ENCODE measurements around the gene ACOT13.
"Not testable (repeated sequence)": the region's sequence is repeated elsewhere in the genome, so short reads cannot be mapped to it uniquely, and the experiment has no call there.

ACOT13 gene

GRCh38 chr6:24709014-24709711 is 42.3 kb downstream of the ACOT13 start:
- no peak for DNase-seq (ENCODE audit: low spot score)
- peaks cover 3% of the 10 kb centered on the region for H3K79me1 ChIP-seq (ENCODE audit: low read depth, low read length)
- H3K36me3 ChIP-seq (replicated peaks in 1 of 2; ENCODE audit: control insufficient read depth in 2 of 2, insufficient read depth in 2 of 2, low read length in 2 of 2), result peaks cover 30 to 100% of the 10 kb centered on the region in 2 donors
- no peak overlapping the region for H4K91ac ChIP-seq (ENCODE audit: low read depth, low read length, poor library complexity)
- H2BK15ac ChIP-seq (ENCODE audit: low read length), result no peak overlapping the region
- no peak overlapping the region for H2BK12ac ChIP-seq (ENCODE audit: low read length)
- no peak overlapping the region for H2BK120ac ChIP-seq (ENCODE audit: low read depth, low read length)
- H3K4me1 ChIP-seq (ENCODE audit: control insufficient read depth in 2 of 2, insufficient read depth in 1 of 2, low read depth in 1 of 2, low read length in 2 of 2), result no peaks in the 10 kb centered on the region
- H3K14ac ChIP-seq (ENCODE audit: low read length), result no peak overlapping the region
- no peak overlapping the region for H3K9ac ChIP-seq (ENCODE audit: low read depth, low read length, poor library complexity)
- H4K8ac ChIP-seq (ENCODE audit: low read depth, low read length), result no peak overlapping the region
- no peak overlapping the region for H3K27ac ChIP-seq (replicated peaks; ENCODE audit: low read length)
- H3K18ac ChIP-seq (ENCODE audit: low read length), result no peak overlapping the region
- no CpG with 5 or more reads among the region's 4 CpGs for WGBS, 2 donors (ENCODE audit: extremely low coverage in 2 of 2, insufficient read length in 2 of 2, insufficient replicate concordance in 1 of 2)
- no peak overlapping the region for H3K4me3 ChIP-seq (ENCODE audit: low read length in 2 of 2)
- H3K23ac ChIP-seq (ENCODE audit: low read depth, low read length, poor library complexity), result no peak overlapping the region
- no peaks in the 10 kb centered on the region for H3K9me3 ChIP-seq (replicated peaks in 1 of 2; ENCODE audit: control insufficient read depth in 2 of 2, insufficient read depth in 1 of 2, low read depth in 1 of 2, low read length in 2 of 2)
- no peak overlapping the region for H2AK5ac ChIP-seq (ENCODE audit: low read depth, low read length)
- H3K4me2 ChIP-seq (ENCODE audit: insufficient read depth, low read length, poor library complexity, severe bottlenecking), result no peak overlapping the region
- H2BK5ac ChIP-seq (ENCODE audit: low read length), result no peak overlapping the region
- no peaks in the 10 kb centered on the region for H3K27me3 ChIP-seq (ENCODE audit: control insufficient read depth in 3 of 3, insufficient read depth in 3 of 3, low read depth in 1 of 3, low read length in 3 of 3)
- H2AFZ ChIP-seq (ENCODE audit: low read length), result no peak overlapping the region
- H3K4ac ChIP-seq (ENCODE audit: low read length), result no peak overlapping the region

GRCh38 chr6:24710519-24711303 is 43.8 kb downstream of the ACOT13 start:
- Histone ChIP-seq H2BK12ac (ENCODE audit: low read length) (no peak overlapping the region), H2BK120ac (ENCODE audit: low read depth, low read length) (no peak overlapping the region), H3K18ac (ENCODE audit: low read length) (no peak overlapping the region), H2AK5ac (ENCODE audit: low read depth, low read length) (no peak overlapping the region), H3K14ac (ENCODE audit: low read length) (no peak overlapping the region), H2BK15ac (ENCODE audit: low read length) (no peak overlapping the region), H3K79me1 (ENCODE audit: low read depth, low read length) (peaks cover 3% of the 10 kb centered on the region), H3K4me3 (ENCODE audit: low read length in 2 of 2) (no peak overlapping the region), H2AFZ (ENCODE audit: low read length) (no peak overlapping the region), H2BK5ac (ENCODE audit: low read length) (no peak overlapping the region), H3K4ac (ENCODE audit: low read length) (no peak overlapping the region), H3K9ac (ENCODE audit: low read depth, low read length, poor library complexity) (no peak overlapping the region), H3K27ac (replicated peaks; ENCODE audit: low read length) (no peak overlapping the region), H4K8ac (ENCODE audit: low read depth, low read length) (no peak overlapping the region), H3K23ac (ENCODE audit: low read depth, low read length, poor library complexity) (no peak overlapping the region), H3K36me3 (replicated peaks in 1 of 2; ENCODE audit: control insufficient read depth in 2 of 2, insufficient read depth in 2 of 2, low read length in 2 of 2) (peaks cover 29 to 100% of the 10 kb centered on the region in 2 donors), H3K4me2 (ENCODE audit: insufficient read depth, low read length, poor library complexity, severe bottlenecking) (no peak overlapping the region), H4K91ac (ENCODE audit: low read depth, low read length, poor library complexity) (no peak overlapping the region), H3K9me3 (replicated peaks in 1 of 2; ENCODE audit: control insufficient read depth in 2 of 2, insufficient read depth in 1 of 2, low read depth in 1 of 2, low read length in 2 of 2) (no peaks in the 10 kb centered on the region), H3K4me1 (ENCODE audit: control insufficient read depth in 2 of 2, insufficient read depth in 1 of 2, low read depth in 1 of 2, low read length in 2 of 2) (no peaks in the 10 kb centered on the region), H3K27me3 (ENCODE audit: control insufficient read depth in 3 of 3, insufficient read depth in 3 of 3, low read depth in 1 of 3, low read length in 3 of 3) (no peaks in the 10 kb centered on the region)
- no peak for DNase-seq (ENCODE audit: low spot score)
- no CpG with 5 or more reads among the region's 10 CpGs for WGBS, 2 donors (ENCODE audit: extremely low coverage in 2 of 2, insufficient read length in 2 of 2, insufficient replicate concordance in 1 of 2)

- not testable (repeated sequence) for H4K91ac ChIP-seq (ENCODE audit: low read depth, low read length, poor library complexity); H2AFZ ChIP-seq (ENCODE audit: low read length); H2BK15ac ChIP-seq (ENCODE audit: low read length); H3K14ac ChIP-seq (ENCODE audit: low read length); H3K27ac ChIP-seq (replicated peaks; ENCODE audit: low read length); H2BK120ac ChIP-seq (ENCODE audit: low read depth, low read length); H3K27me3 ChIP-seq (ENCODE audit: control insufficient read depth in 3 of 3, insufficient read depth in 3 of 3, low read depth in 1 of 3, low read length in 3 of 3); H4K8ac ChIP-seq (ENCODE audit: low read depth, low read length); H2AK5ac ChIP-seq (ENCODE audit: low read depth, low read length); H3K9me3 ChIP-seq (replicated peaks in 1 of 2; ENCODE audit: control insufficient read depth in 2 of 2, insufficient read depth in 1 of 2, low read depth in 1 of 2, low read length in 2 of 2); H3K4ac ChIP-seq (ENCODE audit: low read length); H2BK5ac ChIP-seq (ENCODE audit: low read length); H3K18ac ChIP-seq (ENCODE audit: low read length); H3K79me1 ChIP-seq (ENCODE audit: low read depth, low read length); H3K4me1 ChIP-seq (ENCODE audit: control insufficient read depth in 2 of 2, insufficient read depth in 1 of 2, low read depth in 1 of 2, low read length in 2 of 2); H3K9ac ChIP-seq (ENCODE audit: low read depth, low read length, poor library complexity); H2BK12ac ChIP-seq (ENCODE audit: low read length); DNase-seq (ENCODE audit: low spot score); H3K23ac ChIP-seq (ENCODE audit: low read depth, low read length, poor library complexity)
- Histone ChIP-seq H3K36me3 (replicated peaks in 1 of 2; ENCODE audit: control insufficient read depth in 2 of 2, insufficient read depth in 2 of 2, low read length in 2 of 2) (peaks cover 5 to 78% of the 10 kb centered on the region in 2 donors), H3K4me3 (ENCODE audit: low read length in 2 of 2) (peak overlapping the region in 1 of 2 donors; percentile 79), H3K4me2 (ENCODE audit: insufficient read depth, low read length, poor library complexity, severe bottlenecking) (peak overlapping the region; percentile 4)
- no CpG with 5 or more reads among the region's 7 CpGs for WGBS, 2 donors (ENCODE audit: extremely low coverage in 2 of 2, insufficient read length in 2 of 2, insufficient replicate concordance in 1 of 2)
Measured at GRCh38 chr6:24716602-24717148, 49.8 kb downstream of the ACOT13 start.

Measured in neuronal stem cell (in vitro differentiated cells).